ENCODE data around the gene IZUMO2.
"Not testable (repeated sequence)": the region's sequence is repeated elsewhere in the genome, so short reads cannot be mapped to it uniquely, and the experiment has no call there.

The IZUMO2 gene

DNA sequence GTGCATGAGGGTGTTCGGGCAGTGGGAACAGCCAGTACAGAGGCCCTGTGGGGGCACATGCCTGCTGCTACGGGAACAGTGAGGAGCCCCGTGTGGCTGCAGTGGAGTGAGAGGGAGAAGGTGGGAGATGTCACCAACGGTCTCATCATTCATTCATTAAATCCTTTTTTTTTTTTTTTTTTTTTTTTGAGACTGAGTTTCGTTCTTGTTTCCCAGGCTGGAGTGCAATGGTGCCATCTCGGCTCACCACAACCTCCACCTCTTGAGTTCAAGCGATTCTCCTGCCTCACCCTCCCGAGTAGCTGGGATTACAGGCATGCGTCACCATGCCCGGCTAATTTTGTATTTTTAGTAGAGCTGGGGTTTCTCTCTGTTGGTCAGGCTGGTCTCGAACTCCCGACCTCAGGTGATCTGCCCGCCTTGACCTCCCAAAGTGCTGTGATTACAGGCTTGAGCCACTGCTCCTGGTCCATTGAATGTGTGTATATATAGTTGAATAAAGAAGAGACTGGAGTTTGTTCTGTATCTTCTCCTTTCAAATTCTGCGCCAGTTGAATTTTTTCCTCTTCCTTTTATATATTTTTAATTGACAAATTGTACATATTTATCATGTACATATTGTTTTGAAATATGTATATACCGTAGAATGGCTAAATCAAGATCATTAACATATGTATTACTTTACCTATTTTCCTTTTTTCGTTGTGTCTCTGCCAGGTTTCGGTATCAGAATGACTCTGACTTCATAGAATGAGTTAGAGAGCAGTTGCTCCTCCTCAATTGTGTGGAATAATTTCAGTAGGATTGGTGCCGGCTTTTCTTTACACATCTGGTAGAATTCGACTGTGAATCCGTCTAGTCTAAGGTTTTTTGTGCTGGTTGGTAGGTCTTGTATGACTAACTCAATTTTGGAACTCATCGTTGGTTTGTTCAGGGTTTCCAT, 28.0 kb downstream of the IZUMO2 start:
- not testable (repeated sequence) for DNase-seq

DNA sequence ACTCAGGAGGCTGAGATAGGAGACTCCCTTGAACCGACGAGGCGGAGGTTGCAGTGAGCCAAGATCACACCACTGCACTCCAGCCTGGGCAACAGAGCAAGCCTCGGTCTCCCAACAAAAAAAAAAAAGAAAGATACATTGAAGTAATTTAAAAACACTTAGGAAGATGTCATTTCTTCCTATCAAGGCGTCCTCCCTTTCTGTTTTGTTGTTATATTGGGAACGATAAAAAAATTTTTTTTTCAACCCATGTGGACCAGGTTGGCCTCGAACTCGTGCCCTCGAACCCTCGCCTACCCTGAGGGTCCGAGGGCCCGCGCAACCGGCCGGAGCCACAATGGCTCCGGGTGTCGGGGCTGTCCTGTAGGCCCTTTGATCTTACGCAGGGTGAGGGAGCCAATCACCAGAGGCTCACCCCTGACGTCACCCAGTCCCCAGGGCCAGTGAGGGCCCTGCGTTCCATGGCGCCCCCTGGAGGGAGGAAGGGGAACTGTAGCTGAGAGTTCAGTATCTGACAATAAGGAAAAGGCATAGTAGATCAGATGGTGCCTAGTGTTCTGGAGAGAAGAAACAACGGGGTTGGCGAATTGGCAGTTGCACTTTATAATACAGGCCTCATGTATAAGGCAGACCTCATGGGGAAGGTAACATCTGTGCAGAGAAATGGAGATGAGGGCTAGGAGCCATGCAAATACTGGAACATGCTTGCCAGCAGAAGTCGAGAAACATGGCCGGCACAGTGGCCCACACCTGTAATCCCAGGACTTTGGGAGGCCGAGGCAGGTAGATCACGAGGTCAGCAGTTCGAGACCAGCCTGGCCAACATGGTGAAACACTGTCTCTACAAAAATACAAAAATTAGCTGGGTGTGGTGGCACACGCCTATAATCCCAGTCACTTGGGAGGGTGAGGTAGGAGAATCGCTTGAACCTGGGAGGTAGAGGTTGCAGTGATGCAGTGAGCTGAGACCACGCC, 29.3 kb downstream of the IZUMO2 start:
- DNase-seq, result not testable (repeated sequence)

DNA sequence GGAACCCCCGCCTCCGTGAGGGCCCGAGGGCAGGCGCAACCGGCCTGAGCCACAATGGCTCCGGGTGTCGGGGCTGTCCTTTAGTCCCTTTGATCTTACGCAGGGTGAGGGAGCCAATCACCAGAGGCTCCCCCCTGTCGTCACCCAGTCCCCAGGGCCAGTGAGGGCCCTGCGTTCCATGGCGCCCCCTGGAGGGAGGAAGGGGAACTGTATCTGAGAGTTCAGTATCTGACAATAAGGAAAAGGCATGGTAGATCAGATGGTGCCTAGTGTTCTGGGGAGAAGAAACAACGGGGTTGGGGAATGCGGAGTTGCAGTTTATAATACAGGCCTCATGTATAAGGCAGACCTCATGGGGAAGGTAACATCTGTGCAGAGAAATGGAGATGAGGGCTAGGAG, 59.1 kb downstream of the IZUMO2 start:
- DNase-seq, result not testable (repeated sequence)

DNA sequence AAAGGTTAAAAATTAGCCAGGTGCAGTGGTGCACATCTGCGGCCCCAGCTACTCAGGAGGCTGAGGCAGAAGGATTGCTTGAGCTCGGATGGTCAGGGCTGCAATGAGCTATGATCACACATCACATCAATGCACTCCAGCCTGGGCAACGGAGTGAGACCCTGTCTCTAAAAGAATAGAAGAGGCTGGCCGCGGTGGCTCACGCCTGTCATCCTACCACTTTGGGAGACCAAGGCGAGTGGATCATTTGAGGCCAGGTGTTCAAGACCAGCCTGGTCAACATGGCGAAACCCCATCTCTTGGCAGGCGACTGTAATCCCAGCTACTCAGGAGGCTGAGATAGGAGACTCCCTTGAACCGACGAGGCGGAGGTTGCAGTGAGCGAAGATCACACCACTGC, 59.7 kb downstream of the IZUMO2 start:
- DNase-seq, result not testable (repeated sequence)
